Tibial artery (tissue), 4 donors: ENCODE measurements around the gene HTR4.

Source experiments
- DNase-seq, 2 donors: peaks; one replicate each; pipeline ENCODE4 v3.0.0-alpha.2; 2019
- H3K27ac ChIP-seq, 2 donors: fragments of 200-600 bp; sonication (generic) in 1 of 2; 1 replicate in 1 of 2; 2 replicates in 1 of 2; pipeline ENCODE4 v1.5.1; 2018 to 2019; ENCODE audit warnings: mild to moderate bottlenecking in 1 of 2
- H3K27me3 ChIP-seq, 2 donors: fragments of 200-600 bp; sonication (generic) in 1 of 2; one replicate each; pipeline versions ENCODE4 v1.5.1 to v1.6.0; 2016 to 2019
- H3K36me3 ChIP-seq, 3 donors: fragments of 200-600 bp; sonication (generic) in 2 of 3; one replicate each; pipeline ENCODE4 v1.5.1; 2016 to 2019; ENCODE audit warnings: mild to moderate bottlenecking in 2 of 3
- H3K4me1 ChIP-seq, 4 donors: fragments of 200-600 bp; sonication (generic) in 2 of 4; 1 replicate in 3 of 4; 2 replicates in 1 of 4; pipeline ENCODE4 v1.5.1; 2016 to 2019
- H3K4me3 ChIP-seq, 2 donors: fragments of 200-600 bp; sonication (generic) in 1 of 2; 1 replicate in 1 of 2; 2 replicates in 1 of 2; pipeline ENCODE4 v1.5.1; 2018 to 2019; ENCODE audit warnings: mild to moderate bottlenecking in 2 of 2
- H3K9me3 ChIP-seq, 3 donors: fragments of 200-600 bp; sonication (generic) in 1 of 3; one replicate each; pipeline ENCODE4 v1.5.1; 2016 to 2019
- CTCF ChIP-seq, 2 experiments: fragments of 200-600 bp in 1 of 2; fragments of 450-650 bp in 1 of 2; IDR thresholded peaks; one replicate each; pipeline ENCODE4 v1.5.1; 2017 to 2019; ENCODE audit warnings: antibody characterized with exemption in 2 of 2, mild to moderate bottlenecking in 1 of 2, moderate library complexity in 1 of 2
- intact Hi-C: fragments of 100-400 bp; cut with DNase I; formaldehyde crosslinking; loops from one replicate; pipeline ENCODE4 v1.15.0; 2023; ENCODE audit warnings: low total_unique reads

The HTR4 gene

DNA sequence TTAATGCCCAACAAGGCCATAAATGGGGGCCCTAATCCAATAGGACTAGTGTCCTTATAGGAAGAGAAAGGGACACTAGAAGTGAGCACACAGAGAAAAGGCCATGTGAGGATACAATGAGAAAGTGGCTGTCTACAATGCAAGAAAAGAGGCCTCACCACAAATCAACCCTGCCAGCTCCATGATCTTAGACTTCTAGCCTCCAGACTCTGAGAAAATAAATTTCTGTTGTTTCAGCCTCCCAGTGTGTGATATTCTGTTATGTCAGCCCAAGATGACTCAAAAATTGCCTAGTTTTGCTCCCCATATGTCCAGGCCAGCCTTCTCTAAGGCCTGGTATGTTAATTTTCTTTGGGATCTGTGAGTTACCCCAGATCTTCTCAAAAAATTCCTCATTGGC, 32.3 kb upstream of the HTR4 start:
- peaks cover 0 to 11% (median 0%) of the 10 kb centered on the region in 3 donors for H3K9me3 ChIP-seq
- no peak for TF ChIP-seq CTCF (IDR thresholded peaks at IDR 0.05)
- no peaks in the 10 kb centered on the region for H3K36me3 ChIP-seq
- no peak for DNase-seq
- H3K4me1 ChIP-seq = peaks cover 0 to 6% (median 2%) of the 10 kb centered on the region in 4 donors
- H3K4me3 ChIP-seq = no peak overlapping the region
- H3K27ac ChIP-seq = no peak overlapping the region
- no peaks in the 10 kb centered on the region for H3K27me3 ChIP-seq
- intact Hi-C loops = no loop called here

GRCh38 chr5:148685520-148686134, 31.3 kb upstream of the HTR4 start:
- Histone ChIP-seq H3K36me3 (no peaks in the 10 kb centered on the region), H3K4me3 (no peak overlapping the region), H3K27me3 (no peaks in the 10 kb centered on the region), H3K9me3 (peaks cover 0 to 11% (median 0%) of the 10 kb centered on the region in 3 donors), H3K27ac (no peak overlapping the region), H3K4me1 (peaks cover 0 to 6% (median 2%) of the 10 kb centered on the region in 4 donors)
- TF ChIP-seq CTCF (IDR thresholded peaks at IDR 0.05) = no peak
- DNase-seq = no peak
- intact Hi-C loops = no loop called here

DNA sequence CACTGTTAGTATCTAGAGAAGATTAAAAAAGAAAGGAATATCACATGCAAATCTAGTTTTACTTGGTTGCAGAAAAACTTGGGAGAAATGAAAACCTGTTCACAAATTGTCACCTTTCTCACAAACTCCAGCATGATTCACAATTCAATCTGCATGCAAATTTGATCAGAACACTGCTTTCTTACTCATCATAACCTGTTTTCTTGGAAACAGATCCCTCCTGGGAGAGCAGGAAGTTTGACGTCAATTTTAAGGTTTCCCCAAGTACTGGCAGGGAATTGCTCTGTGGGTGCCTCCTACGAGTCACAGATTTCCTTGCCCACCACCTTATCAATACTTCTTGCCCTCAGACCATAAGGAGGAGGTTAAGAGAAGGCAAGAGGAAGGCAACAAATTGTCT, 30.2 kb upstream of the HTR4 start:
- Histone ChIP-seq H3K27ac (no peak overlapping the region), H3K9me3 (peaks cover 0 to 11% (median 0%) of the 10 kb centered on the region in 3 donors), H3K36me3 (no peaks in the 10 kb centered on the region), H3K27me3 (no peaks in the 10 kb centered on the region), H3K4me1 (peaks cover 0 to 6% (median 2%) of the 10 kb centered on the region in 4 donors), H3K4me3 (no peak overlapping the region)
- no peak for TF ChIP-seq CTCF (IDR thresholded peaks at IDR 0.05)
- intact Hi-C loops = no loop called here
- DNase-seq = no peak

- no peak for DNase-seq
- Histone ChIP-seq H3K36me3 (no peaks in the 10 kb centered on the region), H3K27me3 (no peaks in the 10 kb centered on the region), H3K4me3 (no peak overlapping the region), H3K27ac (no peak overlapping the region), H3K9me3 (peaks cover 0 to 9% (median 0%) of the 10 kb centered on the region in 3 donors), H3K4me1 (peaks cover 0 to 6% (median 2%) of the 10 kb centered on the region in 4 donors)
- intact Hi-C loops = no loop called here
- TF ChIP-seq CTCF (IDR thresholded peaks at IDR 0.05) = no peak
Measured at GRCh38 chr5:148683651-148684050, 29.3 kb upstream of the HTR4 start.

DNA sequence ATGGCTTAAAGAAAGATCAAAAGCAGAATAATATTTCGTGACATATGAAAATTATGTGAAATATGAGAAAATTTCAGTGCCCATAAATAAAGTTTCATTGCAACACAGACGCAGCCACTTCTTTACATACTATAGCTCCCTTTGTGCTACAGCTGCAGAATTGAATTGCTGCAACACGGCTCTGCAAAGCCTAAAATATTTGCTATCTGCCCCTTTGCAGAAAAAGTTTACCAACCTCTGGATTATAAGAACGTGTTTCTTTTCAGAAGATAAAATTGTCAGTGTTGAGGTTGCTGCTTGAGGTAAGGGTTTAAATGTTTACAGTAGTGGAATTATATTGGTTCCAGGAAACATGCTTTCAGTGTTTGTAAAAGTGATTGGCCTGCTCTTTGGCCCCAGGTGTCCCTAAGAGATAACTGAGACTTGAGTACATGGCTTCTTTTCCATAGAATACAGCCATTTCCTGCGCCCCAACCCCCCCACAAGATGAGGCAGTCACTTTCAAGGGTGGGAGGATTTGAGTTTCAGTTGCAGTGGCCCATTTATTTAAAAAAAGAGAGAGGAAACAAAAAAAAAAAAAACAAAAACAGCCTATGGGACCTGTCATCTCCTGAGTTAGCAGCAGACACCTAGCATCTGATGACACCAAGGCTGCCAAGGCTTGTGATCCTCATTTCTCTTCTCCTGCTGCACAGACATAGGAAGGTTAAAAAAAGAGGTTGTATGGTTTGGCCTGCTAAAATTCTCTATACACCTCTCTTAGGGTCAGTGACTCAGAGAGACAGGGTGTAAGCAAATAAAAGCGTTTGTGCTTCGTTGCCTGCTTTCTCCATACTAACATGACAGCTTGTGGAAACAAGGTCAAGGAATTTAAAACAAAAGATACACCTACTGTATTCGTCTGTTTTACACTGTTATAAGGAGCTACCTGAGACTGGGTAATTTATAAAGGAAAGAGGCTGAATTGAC, 28.0 kb upstream of the HTR4 start:
- Histone ChIP-seq H3K27ac (no peak overlapping the region), H3K4me3 (no peak overlapping the region), H3K4me1 (peaks cover 0 to 6% (median 2%) of the 10 kb centered on the region in 4 donors), H3K9me3 (no peaks in the 10 kb centered on the region), H3K27me3 (no peaks in the 10 kb centered on the region), H3K36me3 (no peaks in the 10 kb centered on the region)
- no peak for DNase-seq
- intact Hi-C loops = no loop called here
- TF ChIP-seq CTCF (IDR thresholded peaks at IDR 0.05) = no peak
